ENCODE results near the gene ADPRS. TPM values are rescaled to one million over a fixed set of nuclear protein-coding genes. Genes with fewer than 3 reads are reported as not detected.

Gene ADPRS
- total RNA-seq, 1 experiment from 2014 or later = 26.5 TPM

DNA sequence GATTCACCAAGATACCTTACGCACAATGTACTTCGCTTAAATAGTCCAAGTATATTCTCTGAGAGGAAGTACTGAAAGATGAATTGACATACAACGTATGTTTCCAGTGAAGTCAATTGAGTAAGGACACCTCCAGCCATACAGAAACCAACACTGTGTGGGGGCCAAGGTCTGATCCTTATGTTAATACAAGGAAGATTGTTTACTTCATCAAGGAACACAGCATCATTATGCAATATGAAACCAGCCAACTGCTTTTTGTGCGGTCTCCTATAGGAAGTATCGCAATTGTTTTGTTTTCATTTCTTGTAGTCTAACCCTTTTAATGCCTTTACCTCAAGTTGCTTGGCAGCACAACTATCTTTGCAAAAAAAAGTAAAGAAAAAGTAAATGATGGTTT, 33.0 kb upstream of the ADPRS start:
- Mint-ChIP-seq H3K36me3 (ENCODE audit: insufficient read depth, unreplicated experiment) (peaks cover 9% of the 10 kb centered on the region), H3K9me3 (ENCODE audit: low read depth, unreplicated experiment) (no peaks in the 10 kb centered on the region), H3K27me3 (ENCODE audit: unreplicated experiment) (no peaks in the 10 kb centered on the region), H3K4me1 (ENCODE audit: low read depth, unreplicated experiment) (no peaks in the 10 kb centered on the region), H3K4me3 (ENCODE audit: low read depth, unreplicated experiment) (no peak overlapping the region), H3K27ac (ENCODE audit: unreplicated experiment) (no peak overlapping the region)
- DNase-seq = no peak
- BruUV-seq (replicated peaks) = no TSS peak
- TF ChIP-seq, protein P1, sequence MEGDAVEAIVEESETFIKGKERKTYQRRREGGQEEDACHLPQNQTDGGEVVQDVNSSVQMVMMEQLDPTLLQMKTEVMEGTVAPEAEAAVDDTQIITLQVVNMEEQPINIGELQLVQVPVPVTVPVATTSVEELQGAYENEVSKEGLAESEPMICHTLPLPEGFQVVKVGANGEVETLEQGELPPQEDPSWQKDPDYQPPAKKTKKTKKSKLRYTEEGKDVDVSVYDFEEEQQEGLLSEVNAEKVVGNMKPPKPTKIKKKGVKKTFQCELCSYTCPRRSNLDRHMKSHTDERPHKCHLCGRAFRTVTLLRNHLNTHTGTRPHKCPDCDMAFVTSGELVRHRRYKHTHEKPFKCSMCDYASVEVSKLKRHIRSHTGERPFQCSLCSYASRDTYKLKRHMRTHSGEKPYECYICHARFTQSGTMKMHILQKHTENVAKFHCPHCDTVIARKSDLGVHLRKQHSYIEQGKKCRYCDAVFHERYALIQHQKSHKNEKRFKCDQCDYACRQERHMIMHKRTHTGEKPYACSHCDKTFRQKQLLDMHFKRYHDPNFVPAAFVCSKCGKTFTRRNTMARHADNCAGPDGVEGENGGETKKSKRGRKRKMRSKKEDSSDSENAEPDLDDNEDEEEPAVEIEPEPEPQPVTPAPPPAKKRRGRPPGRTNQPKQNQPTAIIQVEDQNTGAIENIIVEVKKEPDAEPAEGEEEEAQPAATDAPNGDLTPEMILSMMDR (IDR thresholded peaks at IDR 0.05; ENCODE audit: unreplicated experiment) = no peak
- intact Hi-C loops (cut with micrococcal nuclease; ENCODE audit: unreplicated experiment) = no loop called here
- CTCF ChIA-PET = no interaction called here

DNA sequence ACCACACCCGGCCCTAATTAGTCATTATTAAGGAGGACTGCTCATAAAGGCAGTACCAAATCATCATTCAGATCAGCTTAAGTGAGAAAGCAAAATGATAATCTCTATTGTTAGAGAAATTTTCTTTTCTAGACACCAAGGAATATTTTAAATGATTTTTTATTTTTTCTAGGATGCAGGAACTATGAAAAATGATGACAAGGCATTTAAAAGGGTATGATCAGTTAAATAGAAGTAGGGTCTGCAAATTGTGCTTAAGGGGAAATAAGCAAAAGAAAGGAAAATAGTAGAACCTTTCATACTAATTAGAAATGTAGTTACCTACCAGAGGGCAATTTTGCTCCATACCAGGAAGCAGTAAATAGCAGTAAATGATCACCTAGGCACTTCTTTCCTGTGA, 26.4 kb upstream of the ADPRS start:
- no peak overlapping the region for H3K4me3 Mint-ChIP-seq (ENCODE audit: low read depth, unreplicated experiment)
- H3K4me1 Mint-ChIP-seq (ENCODE audit: low read depth, unreplicated experiment) = no peaks in the 10 kb centered on the region
- CTCF ChIA-PET = interaction anchor here (0.7 kb wide), 1 partner anchor 172 kb away, joined by 3 read pairs; no protein-coding TSS in a partner anchor
- intact Hi-C loops (cut with micrococcal nuclease; ENCODE audit: unreplicated experiment) = no loop called here
- no peaks in the 10 kb centered on the region for H3K27me3 Mint-ChIP-seq (ENCODE audit: unreplicated experiment)
- TF ChIP-seq, protein P1 (IDR thresholded peaks at IDR 0.05; ENCODE audit: unreplicated experiment) = no peak
- DNase-seq = no peak
- H3K9me3 Mint-ChIP-seq (ENCODE audit: low read depth, unreplicated experiment) = no peaks in the 10 kb centered on the region
- no peak overlapping the region for H3K27ac Mint-ChIP-seq (ENCODE audit: unreplicated experiment)
- BruUV-seq (replicated peaks) = no TSS peak
- no peaks in the 10 kb centered on the region for H3K36me3 Mint-ChIP-seq (ENCODE audit: insufficient read depth, unreplicated experiment)

DNA sequence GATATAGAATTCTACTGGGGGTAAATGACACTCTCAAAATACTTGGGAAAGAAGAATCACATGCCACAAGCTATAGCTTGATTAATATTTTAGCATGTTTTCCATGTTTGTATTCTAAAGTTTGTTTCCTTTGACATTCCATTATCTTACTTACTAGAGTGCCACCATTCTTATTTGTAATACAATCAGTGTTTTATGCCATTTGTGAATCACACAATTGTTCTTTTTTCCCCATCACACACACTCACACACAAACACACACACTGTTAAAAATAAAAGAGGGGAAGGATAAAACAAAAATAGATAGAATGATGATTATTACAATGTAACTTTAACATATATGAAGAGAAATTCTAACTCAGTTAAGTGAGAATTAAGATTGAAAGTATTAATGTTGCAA, 20.8 kb upstream of the ADPRS start:
- H3K9me3 Mint-ChIP-seq (ENCODE audit: low read depth, unreplicated experiment) = no peaks in the 10 kb centered on the region
- intact Hi-C loops (cut with micrococcal nuclease; ENCODE audit: unreplicated experiment) = no loop called here
- no peak overlapping the region for H3K27ac Mint-ChIP-seq (ENCODE audit: unreplicated experiment)
- TF ChIP-seq, protein P1 (IDR thresholded peaks at IDR 0.05; ENCODE audit: unreplicated experiment) = no peak
- no peak for DNase-seq
- no peak overlapping the region for H3K4me3 Mint-ChIP-seq (ENCODE audit: low read depth, unreplicated experiment)
- no peaks in the 10 kb centered on the region for H3K4me1 Mint-ChIP-seq (ENCODE audit: low read depth, unreplicated experiment)
- H3K27me3 Mint-ChIP-seq (ENCODE audit: unreplicated experiment) = no peaks in the 10 kb centered on the region
- no TSS peak for BruUV-seq (replicated peaks)
- H3K36me3 Mint-ChIP-seq (ENCODE audit: insufficient read depth, unreplicated experiment) = no peaks in the 10 kb centered on the region
- CTCF ChIA-PET = interaction anchor here (1.1 kb wide), 1 partner anchor 10 kb away, joined by 5 read pairs; no protein-coding TSS in a partner anchor

DNA sequence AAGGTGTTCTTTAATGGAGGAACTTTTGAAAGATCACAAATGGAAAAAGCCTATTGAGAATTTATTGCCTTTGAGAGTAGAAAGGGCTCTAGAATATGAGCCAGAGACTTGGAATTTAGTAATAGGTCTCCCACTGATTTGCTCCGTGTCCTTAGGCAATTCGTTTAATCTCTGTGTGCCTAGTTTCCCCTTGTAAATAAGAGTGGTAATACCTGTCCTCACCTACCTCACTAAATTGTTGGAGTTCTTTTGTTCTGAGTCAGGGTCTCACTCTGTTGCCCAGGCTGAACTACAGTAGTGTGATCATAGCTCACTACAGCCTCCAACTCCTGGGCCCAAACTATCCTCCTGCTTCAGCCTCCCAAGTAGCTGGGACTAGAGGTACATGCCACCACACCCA, 19.8 kb upstream of the ADPRS start:
- no TSS peak for BruUV-seq (replicated peaks)
- Mint-ChIP-seq H3K36me3 (ENCODE audit: insufficient read depth, unreplicated experiment) (no peaks in the 10 kb centered on the region), H3K27me3 (ENCODE audit: unreplicated experiment) (no peaks in the 10 kb centered on the region), H3K4me3 (ENCODE audit: low read depth, unreplicated experiment) (no peak overlapping the region), H3K9me3 (ENCODE audit: low read depth, unreplicated experiment) (no peaks in the 10 kb centered on the region), H3K27ac (ENCODE audit: unreplicated experiment) (no peak overlapping the region), H3K4me1 (ENCODE audit: low read depth, unreplicated experiment) (no peaks in the 10 kb centered on the region)
- no peak for DNase-seq
- CTCF ChIA-PET = no interaction called here
- intact Hi-C loops (cut with micrococcal nuclease; ENCODE audit: unreplicated experiment) = no loop called here
- TF ChIP-seq, protein P1 (IDR thresholded peaks at IDR 0.05; ENCODE audit: unreplicated experiment) = no peak

Data from Calu3 (cell line).